GM12865 (cell line): ENCODE measurements around the gene CLIC4.

Experiments used
- DNase-seq: peaks from one replicate; pipeline ENCODE4 v3.0.0; 2010; ENCODE audit warnings: low read depth
- H3K4me3 ChIP-seq: 2 replicates; pipeline ENCODE4 v1.5.1; 2011; ENCODE audit warnings: mild to moderate bottlenecking, low read depth, low read length, control low read depth
- CTCF ChIP-seq: IDR thresholded peaks from 2 replicates; pipeline ENCODE4 v1.5.1; 2011; ENCODE audit warnings: low read length, control low read depth, low read depth, inconsistent platforms; ENCODE audit not compliant: insufficient read depth; ENCODE audit errors: missing control alignments

CLIC4 gene

GRCh38 chr1:24768873-24769605 lies 23.8 kb downstream of the CLIC4 start:
- no peak for TF ChIP-seq CTCF
- DNase-seq, result no peak
- no peak overlapping the region; the same call in 1 of the 2 replicates for H3K4me3 ChIP-seq

- DNase-seq, result peak; percentile 14
- no peak overlapping the region; the same call in 1 of the 2 replicates for H3K4me3 ChIP-seq
- no peak for TF ChIP-seq CTCF
Observed at GRCh38 chr1:24769656-24770651, 24.7 kb downstream of the CLIC4 start.

GRCh38 chr1:24770881-24771280 lies 25.6 kb downstream of the CLIC4 start:
- no peak for TF ChIP-seq CTCF
- H3K4me3 ChIP-seq, result no peak overlapping the region
- no peak for DNase-seq

- no peak for DNase-seq
- no peak overlapping the region for H3K4me3 ChIP-seq
- no peak for TF ChIP-seq CTCF
Observed at GRCh38 chr1:24771574-24771973, 26.3 kb downstream of the CLIC4 start.

- H3K4me3 ChIP-seq, result no peak overlapping the region
- DNase-seq, result no peak
- no peak for TF ChIP-seq CTCF
Observed at GRCh38 chr1:24773618-24774017, 28.4 kb downstream of the CLIC4 start.

GRCh38 chr1:24775348-24775747 lies 30.1 kb downstream of the CLIC4 start:
- no peak for TF ChIP-seq CTCF
- no peak for DNase-seq

More at GRCh38 chr1:24775348-24775747, 30.1 kb downstream of the CLIC4 start:
- no peak overlapping the region for H3K4me3 ChIP-seq
